NCI-H1436 (cell line): ENCODE results near the gene INPP5F.

Experiments used
- DNase-seq: peaks from one replicate; lab custom pipeline; 2025; lab: John Stamatoyannopoulos, UW

The INPP5F gene, protein sequence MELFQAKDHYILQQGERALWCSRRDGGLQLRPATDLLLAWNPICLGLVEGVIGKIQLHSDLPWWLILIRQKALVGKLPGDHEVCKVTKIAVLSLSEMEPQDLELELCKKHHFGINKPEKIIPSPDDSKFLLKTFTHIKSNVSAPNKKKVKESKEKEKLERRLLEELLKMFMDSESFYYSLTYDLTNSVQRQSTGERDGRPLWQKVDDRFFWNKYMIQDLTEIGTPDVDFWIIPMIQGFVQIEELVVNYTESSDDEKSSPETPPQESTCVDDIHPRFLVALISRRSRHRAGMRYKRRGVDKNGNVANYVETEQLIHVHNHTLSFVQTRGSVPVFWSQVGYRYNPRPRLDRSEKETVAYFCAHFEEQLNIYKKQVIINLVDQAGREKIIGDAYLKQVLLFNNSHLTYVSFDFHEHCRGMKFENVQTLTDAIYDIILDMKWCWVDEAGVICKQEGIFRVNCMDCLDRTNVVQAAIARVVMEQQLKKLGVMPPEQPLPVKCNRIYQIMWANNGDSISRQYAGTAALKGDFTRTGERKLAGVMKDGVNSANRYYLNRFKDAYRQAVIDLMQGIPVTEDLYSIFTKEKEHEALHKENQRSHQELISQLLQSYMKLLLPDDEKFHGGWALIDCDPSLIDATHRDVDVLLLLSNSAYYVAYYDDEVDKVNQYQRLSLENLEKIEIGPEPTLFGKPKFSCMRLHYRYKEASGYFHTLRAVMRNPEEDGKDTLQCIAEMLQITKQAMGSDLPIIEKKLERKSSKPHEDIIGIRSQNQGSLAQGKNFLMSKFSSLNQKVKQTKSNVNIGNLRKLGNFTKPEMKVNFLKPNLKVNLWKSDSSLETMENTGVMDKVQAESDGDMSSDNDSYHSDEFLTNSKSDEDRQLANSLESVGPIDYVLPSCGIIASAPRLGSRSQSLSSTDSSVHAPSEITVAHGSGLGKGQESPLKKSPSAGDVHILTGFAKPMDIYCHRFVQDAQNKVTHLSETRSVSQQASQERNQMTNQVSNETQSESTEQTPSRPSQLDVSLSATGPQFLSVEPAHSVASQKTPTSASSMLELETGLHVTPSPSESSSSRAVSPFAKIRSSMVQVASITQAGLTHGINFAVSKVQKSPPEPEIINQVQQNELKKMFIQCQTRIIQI

DNA sequence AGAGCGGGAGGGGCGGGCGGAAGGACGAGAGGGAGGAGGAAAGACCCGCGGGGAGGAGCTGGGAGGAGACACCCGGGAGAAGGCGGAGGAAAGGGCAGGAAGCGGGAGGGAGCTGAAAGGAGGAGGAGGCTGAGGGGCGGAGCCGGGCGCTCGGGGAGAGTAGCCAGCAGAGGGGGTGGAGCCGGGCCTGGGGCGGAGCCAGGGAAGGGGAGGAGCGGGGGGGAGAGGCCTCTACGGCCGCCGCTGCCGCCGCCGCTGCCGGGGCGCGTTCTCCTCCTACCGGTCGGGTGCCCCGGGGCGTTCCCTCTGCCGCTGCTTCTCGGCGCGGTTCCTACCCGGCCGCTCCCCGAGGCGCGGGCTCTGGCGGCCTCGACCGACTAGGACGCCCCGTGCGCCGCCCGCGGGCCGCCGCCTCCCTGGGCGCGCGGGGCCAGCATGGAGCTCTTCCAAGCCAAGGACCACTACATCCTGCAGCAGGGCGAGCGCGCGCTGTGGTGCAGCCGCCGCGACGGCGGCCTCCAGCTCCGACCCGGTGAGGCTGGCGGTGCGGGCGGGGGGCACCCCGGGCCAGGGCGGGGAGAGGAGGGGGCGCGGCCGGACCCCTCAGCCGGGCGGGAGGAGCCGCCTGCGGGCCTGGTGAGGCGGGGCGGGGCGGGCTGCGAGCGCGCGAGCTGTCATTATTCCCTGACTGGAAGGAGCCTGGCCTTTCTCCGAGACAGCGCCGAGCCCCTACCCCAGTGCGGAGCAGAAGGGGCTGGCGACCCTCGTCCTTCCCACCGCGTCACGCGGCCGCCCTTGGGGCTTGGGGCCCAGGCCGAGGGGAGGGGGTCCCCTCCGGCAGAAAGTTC is at the start of gene INPP5F:
Gene INPP5F (plus strand): TSS at position 223 of the 848 bp plus-strand sequence. CDS start 213 bp downstream, at position 436.
- peak; percentile 100 for DNase-seq

DNA sequence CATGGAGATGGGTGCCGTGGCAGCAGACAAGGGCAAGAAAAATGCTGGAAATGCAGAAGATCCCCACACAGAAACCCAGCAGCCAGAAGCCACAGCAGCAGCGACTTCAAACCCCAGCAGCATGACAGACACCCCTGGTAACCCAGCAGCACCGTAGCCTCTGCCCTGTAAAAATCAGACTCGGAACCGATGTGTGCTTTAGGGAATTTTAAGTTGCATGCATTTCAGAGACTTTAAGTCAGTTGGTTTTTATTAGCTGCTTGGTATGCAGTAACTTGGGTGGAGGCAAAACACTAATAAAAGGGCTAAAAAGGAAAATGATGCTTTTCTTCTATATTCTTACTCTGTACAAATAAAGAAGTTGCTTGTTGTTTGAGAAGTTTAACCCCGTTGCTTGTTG is 48.7 kb upstream of the INPP5F start:
- DNase-seq, result no peak

DNA sequence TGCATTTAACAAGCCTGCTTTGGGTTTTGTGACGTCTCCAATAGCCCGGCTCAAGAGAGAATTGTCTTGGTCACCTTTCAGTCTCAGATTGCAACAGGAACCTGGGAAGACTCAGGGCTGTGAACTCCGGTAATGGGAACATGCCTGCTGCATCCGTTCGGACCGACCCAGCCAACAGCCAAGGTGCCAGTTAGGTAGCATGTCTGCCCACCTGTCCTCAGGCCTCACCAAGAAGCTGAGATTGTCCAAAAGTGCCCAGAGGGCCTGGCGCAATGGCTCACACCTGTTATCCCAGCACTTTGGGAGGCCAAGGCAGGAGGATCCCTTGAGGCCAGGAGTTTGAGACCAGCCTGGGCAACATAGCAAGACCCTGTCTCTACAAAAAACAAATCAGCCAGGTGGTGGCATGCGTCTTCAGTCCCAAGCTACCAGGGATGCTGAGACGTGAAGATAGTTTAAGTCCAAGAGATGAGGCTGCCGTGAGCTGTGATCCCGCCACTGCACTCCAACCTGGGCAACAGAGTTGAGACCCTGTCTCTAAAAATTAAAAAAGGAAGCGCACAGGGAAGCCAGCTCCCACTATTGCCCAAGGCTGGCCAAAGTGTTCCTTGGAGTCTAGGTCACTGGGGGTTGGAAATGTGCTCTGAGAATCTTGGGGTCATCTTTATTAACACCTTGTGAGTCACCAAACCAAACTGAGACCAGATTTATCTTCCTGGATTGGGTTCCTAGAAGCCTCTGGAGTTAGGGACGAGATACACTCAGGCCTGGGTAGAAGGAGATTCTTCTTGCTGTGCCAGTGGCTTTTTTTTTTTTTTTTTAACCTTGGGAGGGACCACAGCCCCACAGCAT is 47.7 kb upstream of the INPP5F start:
- no peak for DNase-seq

DNA sequence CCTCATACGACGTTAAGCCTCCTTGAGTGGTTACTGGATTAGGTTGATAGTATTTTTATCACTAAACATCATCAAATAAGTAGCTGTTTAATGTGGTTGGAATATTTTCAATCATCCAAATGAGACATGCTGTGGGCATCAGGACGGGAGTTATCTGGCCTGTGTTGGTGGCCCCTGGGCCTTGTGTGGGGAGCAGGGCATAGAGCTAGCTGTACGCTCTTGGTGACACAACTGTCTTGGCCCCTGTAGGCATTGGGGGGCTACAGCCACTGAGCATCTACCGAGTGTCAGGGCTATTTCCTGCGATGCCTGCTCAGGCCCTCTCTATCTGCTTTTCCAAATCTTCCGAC is 46.4 kb upstream of the INPP5F start:
- no peak for DNase-seq

DNA sequence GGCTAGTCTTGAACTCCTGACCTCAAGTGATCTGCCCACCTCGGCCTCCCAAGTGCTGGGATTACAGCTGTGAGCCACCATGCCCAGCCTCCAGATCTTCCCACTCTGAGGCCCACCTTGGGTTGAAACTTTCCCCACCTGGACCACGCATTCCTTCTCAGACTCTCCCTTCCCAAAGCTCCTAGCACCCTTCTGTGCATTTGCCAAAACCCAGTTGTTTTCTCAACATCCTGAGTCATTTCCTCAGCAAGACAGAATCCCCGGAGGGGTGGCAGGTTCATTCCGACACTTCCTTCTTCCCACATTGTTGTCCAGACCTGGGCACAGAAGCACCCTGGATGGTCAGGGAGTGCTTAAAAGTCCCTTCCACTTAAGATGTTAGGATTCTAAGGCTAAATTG is 45.8 kb upstream of the INPP5F start:
- no peak for DNase-seq

DNA sequence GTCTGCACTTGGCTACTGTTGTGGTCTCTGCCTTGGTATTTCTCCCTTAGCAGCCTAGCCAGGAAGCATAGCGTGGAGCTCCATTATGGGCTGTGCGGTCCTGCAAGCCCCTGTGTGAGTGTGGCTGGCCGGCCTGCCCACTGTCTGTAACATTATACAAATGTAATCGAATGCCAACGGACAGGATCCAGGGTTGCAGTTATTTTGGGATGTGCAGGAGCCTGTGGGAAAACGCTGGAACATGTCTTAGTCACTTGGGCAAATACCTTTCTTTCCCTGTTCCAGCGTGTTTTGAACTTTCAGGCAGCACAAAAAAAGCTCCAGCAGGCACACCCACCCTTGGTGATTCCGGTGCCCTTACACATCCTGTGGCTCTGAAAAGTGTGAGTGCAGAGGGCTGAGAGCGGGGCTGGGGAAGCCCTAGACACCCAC is 45.2 kb upstream of the INPP5F start:
- no peak for DNase-seq

DNA sequence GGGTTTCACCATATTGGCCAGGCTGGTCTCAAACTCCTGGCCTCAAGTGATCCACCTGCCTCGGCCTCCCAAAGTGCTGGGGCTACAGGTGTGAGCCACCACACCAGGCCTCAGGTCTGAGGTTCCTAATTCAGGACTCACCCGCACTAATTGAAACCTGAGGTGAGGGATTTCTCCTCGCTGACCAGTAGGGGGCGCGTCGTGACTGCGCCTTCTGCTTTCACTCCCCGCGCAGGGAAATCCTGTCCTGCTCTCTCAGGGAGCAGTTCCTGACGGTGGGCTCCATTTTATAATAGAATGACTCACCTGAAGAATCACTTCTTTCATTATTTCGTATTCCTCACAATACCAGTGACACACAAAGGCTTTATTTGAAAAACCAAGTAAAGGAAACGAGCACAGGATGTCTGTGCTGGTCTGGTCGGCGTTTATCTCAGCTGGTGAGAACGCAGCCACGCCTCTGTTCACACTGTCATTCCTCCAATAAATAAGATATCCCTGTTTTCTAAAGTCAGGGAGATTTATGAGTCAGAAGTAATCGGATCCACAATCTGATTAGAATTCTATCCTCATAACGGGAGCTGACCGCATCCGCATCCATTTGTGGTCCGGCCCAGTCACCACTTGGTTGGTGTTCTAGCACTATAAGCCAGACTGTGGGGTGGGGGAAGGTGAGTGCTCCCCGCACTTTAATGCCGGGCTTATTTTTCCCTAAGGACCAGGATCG is 39.2 kb upstream of the INPP5F start:
- peak; percentile 83 for DNase-seq

DNA sequence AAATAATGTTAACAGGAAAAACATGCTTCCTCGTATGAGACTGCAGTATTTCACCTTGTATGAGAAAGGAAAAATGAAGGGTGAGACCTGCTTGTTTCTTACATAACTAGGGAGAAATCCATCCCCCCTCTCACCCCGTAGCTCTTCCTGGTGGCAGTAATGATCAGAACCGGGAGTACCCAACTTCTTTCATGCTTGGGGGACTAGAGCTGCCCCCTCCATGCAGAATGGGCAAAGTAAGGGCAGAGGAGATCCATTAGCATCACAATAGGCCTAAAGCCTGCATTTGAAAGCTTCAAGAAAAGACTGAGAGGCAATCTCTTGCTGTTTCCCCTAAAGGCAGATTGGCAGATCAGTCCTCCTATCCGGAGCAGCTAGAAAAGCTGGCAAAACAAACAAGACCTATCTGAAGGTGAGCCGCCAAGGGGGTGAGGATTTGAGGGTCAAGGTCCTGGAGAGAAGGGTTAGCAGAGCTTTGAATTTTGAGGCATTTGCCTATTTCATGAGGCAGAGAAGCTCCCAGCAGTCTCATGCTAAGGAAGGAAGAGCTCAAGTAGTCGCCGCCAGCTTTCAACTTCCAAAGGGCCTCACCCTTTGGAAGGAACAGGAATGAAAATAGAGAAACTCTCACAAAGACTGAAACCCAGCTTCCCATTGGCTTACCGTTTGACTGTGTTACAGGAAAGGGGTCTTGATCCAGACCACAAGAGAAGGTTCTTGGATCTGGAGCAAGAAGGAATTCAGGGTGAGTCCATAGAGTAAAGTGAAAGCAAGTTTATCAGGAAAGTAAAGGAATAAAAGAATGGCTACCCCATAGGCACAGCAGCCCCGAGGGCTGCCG is 38.4 kb upstream of the INPP5F start:
- no peak for DNase-seq

DNA sequence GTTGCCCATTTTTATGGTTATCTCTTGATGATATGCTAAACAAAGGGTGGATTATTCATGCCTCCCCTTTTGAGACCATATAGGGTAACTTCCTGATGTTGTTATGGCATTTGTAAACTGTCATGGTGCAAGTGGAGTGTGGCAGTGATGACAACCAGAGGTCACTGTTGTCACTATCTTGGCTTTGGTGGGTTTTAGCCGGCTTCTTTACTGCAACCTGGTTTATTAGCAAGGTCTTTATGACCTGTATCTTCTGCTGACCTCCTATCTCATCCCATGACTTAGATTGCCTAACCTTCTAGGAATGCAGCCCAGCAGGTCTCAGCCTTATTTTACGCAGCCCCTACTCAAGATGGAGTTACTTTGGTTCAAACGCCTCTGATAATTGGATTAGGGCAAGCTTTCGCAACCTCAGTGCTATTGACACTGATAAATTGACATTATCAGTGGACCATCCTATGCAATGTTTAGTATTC is 37.8 kb upstream of the INPP5F start:
- no peak for DNase-seq

DNA sequence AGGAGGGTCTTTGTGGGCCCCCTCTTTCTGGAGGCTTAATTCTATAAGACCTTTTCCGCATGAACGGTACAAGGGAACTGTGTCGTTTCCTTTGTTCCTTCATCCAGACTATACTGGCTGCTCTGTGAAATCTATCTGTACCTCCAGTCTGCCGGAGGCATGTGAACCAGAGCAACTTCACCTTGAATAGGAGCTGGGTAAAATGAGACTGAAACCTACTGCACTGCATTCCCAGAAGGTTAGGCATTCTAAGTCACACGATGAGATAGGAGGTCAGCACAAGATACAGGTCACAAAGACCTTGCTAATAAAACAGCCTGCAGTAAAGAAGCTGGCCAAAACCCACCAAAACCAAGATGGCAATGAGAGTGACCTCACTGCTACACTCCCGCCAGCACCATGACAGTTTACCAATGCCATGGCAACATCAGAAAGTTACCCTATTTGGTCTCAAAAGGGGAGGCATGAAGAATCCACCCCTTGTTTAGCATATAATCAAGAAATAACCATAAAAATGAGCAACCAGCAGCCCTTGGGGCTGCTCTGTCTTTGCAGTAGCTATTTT is 36.8 kb upstream of the INPP5F start:
- no peak for DNase-seq

DNA sequence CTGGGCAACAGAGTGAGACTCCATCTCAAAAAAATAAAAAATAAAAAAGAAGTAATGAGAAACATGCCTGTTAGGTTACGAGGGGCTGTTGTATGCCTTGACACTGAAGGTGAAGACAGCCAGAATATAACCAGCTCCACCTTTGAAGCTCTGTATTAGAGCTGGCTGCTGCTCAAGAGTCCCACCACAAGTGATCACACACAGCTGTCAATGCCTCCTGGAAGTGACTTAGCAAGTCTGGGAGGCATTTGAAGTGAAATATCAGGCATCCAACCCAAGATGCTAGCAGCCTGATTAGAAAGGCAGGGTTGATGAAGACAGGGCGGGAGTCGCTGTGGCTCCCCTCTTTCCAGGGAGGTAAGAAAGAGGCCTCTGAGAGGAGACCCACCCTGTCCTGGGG is 34.1 kb upstream of the INPP5F start:
- DNase-seq, result no peak

DNA sequence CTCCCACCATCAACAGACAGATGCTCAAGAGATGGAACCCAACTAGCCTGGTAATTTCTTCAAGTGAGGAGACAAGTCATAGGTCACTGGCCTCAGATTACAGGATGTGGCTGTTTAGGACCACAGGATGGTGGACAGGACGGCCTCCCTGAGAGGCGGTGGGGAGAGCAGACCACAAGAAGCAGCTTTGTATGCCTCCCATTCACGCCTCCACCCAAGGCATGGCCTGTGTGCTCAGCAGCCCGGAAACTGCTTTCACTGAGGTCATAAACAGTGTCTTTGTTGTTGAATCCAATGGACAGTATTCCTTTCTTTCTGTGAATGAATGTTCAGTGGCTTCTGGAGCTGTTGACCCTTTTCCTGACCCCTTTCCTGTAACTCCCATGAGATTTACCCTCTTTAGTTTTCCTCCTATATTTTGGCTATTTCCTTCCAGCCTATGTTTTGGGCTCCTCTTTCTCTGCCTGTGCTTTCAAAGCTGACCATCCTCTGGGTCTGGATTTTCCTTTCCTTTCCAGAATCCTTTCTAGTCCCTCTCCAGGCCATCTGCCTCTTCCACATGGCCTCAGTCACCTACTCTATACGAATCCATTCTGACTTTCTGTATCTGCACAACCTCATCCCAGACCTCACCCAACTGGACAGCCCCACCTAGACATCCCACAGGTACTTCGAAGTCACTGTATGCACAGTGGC is 32.4 kb upstream of the INPP5F start:
- no peak for DNase-seq

DNA sequence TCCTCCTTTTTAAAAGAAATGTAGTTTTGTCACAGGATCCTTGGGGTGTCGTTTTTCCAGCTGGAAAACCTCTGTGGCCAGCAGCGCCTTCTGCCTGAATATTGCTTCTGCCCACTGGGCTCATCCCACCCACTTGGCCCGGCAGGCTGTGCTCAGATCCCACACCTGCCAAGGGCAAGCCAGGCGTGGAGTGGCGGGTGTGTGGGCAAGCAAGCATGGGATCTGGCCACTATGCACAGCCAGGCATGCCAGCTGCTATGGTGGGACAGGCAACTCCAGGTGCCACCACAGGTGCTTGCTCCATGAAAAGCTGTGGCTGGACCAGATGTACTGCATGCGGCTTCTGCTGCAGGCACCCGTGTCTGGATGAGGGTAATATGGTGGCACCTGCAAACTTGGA is 31.2 kb upstream of the INPP5F start:
- no peak for DNase-seq

DNA sequence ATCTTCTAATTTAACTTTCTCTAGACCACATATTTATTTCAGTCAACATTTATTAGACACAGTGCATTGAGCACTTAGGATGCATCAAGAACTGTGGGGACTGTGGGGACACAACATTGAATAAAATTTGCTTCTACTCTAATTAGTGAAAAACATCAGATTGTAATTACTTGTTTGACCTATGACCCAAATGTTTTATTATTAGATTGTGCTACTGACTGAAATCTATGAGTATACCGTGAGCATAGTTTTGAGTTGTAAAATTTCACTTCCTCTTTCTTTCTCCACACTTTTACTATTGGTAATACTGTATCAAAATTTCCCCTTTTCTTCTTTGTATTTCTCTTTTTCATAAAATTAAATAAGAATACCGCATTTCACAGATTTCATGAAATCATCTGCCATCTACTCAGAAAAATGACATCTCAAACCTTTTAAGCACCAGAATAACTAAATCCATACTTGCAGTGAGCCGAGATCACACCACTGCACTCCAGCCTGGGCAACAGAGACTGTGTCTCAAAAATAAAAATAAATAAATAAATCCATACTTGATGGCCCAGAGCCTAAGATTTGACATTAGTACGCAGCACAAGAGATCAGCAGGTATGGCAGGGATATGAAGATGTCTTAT is 25.4 kb upstream of the INPP5F start:
- DNase-seq, result no peak

DNA sequence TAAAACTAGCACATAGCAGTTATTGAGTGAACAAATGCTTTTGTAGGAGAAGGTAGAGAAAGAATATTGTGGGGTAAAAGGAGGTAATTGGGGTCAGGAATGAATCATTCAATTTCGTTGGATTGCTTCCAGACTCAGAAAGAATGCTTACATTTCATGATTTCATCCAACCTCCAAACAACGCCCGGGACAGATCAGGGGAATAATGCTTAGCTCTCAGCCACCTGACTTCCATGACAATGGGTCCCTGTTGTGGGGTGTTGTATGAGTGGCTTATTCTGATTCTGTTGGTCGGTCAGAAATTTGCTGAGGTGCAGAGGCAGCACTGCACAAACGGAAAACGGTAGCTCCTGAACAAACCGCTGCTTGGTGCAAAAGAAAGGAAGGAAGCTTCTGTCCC is 24.0 kb upstream of the INPP5F start:
- no peak for DNase-seq

DNA sequence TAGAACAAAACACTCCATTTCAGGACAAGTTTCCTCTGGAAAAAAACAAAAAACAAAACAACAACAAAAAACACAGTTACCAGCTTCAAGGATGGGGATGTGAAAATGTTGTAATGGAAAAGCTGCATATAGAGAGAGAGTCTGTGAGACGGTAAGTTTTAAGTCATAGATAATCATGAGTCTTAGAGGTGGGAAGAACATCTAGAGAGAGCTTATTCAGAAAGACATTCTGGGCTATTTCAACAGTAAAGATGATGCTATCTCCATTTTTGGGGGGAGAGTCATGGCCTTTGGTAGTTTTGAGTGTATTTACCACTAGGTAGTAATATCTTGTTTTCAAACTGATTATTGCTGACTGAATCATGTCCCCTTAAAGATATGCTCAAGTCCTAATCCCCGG is 23.3 kb upstream of the INPP5F start:
- DNase-seq, result no peak

DNA sequence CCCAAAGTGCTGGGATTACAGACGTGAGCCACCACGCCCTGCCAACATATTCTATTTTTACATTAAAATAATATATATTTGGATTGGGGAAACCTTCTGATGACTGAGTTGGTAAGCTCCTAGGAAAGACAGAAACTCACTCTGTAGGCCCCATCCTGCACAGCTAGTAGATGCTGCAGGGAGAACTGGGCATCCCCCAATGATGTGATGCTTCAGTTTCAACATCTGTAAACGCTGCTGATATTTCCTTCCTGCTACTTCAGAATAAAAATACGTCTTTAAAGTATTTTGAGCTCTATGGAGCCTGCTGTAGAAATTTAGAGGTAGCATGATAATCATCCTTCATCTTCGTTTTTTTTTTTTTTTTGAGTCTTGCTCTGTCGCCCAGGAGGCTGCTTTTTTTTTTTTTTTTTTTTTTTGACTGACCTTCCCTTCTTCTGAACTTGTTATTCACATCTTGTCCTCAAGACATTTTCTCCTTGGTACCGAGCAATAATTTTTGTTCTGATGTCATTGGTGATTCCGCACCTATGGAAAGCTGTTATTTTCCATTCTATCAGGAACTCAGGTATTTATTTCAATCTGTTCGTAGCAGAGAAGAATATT is 21.8 kb upstream of the INPP5F start:
- DNase-seq, result no peak
